Measurements from ENCODE around the gene AGPAT2. TPM values are rescaled to one million over a fixed set of nuclear protein-coding genes. Genes with fewer than 3 reads are reported as not detected.
A peak's percentile ranks its signal among the peaks of the same experiment; 100 is the strongest.

The AGPAT2 gene
- total RNA-seq, 1 experiment from 2014 or later = 103 TPM

- Histone ChIP-seq H4K20me1 (ENCODE audit: low read length) (0 out of 2 replicates have a peak, but pooled peaks cover 5% of the 10 kb centered on the region), H3K27me3 (ENCODE audit: low read length) (no peaks in the 10 kb centered on the region), H3K27ac (ENCODE audit: low read length) (no peak overlapping the region), H3K4me3 (ENCODE audit: low read length) (no peak overlapping the region), H3K36me3 (ENCODE audit: low read depth, low read length) (no peaks in the 10 kb centered on the region), H2AFZ (ENCODE audit: low read length) (no peak overlapping the region), H3K9me3 (ENCODE audit: low read length) (no peaks in the 10 kb centered on the region), H3K4me1 (ENCODE audit: insufficient read depth, low read length) (peaks cover 27% of the 10 kb centered on the region), H3K9me2 (replicated peaks; ENCODE audit: low read length) (no peaks in the 10 kb centered on the region), H3K4me2 (ENCODE audit: low read length) (peak overlapping the region; percentile 86), H3F3A (ENCODE audit: low read length, unreplicated experiment) (no peaks in the 10 kb centered on the region), H3K79me2 (ENCODE audit: low read length) (peaks cover 28% of the 10 kb centered on the region), H3K9ac (ENCODE audit: low read length) (no peak overlapping the region)
- ATAC-seq = no peak
- DNase-seq = no peak
- intact Hi-C loops (cut with micrococcal nuclease) = no loop called here
- TF ChIP-seq, protein P1, sequence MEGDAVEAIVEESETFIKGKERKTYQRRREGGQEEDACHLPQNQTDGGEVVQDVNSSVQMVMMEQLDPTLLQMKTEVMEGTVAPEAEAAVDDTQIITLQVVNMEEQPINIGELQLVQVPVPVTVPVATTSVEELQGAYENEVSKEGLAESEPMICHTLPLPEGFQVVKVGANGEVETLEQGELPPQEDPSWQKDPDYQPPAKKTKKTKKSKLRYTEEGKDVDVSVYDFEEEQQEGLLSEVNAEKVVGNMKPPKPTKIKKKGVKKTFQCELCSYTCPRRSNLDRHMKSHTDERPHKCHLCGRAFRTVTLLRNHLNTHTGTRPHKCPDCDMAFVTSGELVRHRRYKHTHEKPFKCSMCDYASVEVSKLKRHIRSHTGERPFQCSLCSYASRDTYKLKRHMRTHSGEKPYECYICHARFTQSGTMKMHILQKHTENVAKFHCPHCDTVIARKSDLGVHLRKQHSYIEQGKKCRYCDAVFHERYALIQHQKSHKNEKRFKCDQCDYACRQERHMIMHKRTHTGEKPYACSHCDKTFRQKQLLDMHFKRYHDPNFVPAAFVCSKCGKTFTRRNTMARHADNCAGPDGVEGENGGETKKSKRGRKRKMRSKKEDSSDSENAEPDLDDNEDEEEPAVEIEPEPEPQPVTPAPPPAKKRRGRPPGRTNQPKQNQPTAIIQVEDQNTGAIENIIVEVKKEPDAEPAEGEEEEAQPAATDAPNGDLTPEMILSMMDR (conservative IDR thresholded peaks at IDR 0.05; ENCODE audit: low read depth, low read length) = no peak
- TF ChIP-seq EZH2phosphoT487 (IDR thresholded peaks at IDR 0.05; ENCODE audit: borderline replicate concordance, low read length) (no peak), EZH2 (IDR thresholded peaks at IDR 0.05; ENCODE audit: low read length, unreplicated experiment) (no peak)
- ChIA-PET POLR2A (ENCODE audit: unreplicated experiment) (no interaction called here), CTCF (no interaction called here)
- BruUV-seq (replicated peaks) = TSS peak; percentile 56
Observed at GRCh38 chr9:136688274-136689107, 1.2 kb upstream of the AGPAT2 start.

DNA sequence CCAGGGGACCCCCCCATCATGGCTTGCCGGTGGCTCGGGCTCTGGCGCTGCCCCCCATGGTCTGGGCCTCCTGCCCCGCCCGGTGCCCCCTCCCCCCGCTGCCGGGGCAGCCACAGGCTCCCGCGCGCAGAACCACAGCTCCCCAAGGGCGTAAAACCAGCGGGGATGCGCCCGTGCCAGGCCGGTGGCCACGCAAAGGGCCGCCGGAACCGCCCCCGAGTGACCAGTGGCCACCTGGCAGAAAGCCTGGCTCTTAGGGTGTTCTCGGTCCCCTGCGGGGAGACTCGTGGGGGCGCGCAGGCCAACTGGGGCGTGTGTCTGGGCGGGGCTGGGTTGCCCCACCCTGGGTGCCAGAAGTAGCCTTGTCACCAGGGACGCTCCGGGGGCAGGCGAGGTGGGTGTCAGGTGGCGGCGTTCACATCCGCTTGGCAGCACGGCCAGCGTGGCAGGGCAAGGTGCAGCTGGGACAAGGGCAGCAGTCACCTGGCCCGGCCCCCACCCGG lies 515 bp upstream of the AGPAT2 start:
- peak overlapping the region; percentile 72 for H2AFZ ChIP-seq (ENCODE audit: low read length)
- no peak overlapping the region for H3K27ac ChIP-seq (ENCODE audit: low read length)
- no peaks in the 10 kb centered on the region for H3F3A ChIP-seq (ENCODE audit: low read length, unreplicated experiment)

More for the DNA sequence above, 515 bp upstream of the AGPAT2 start:
- no TSS peak for BruUV-seq (replicated peaks)
- peaks cover 20% of the 10 kb centered on the region for H3K4me1 ChIP-seq (ENCODE audit: insufficient read depth, low read length)
- peak; percentile 27 for DNase-seq
- ATAC-seq = peak; percentile 39
- CTCF ChIA-PET = no interaction called here
- no peaks in the 10 kb centered on the region for H3K9me2 ChIP-seq (replicated peaks; ENCODE audit: low read length)
- intact Hi-C loops (cut with micrococcal nuclease) = no loop called here
- H3K4me3 ChIP-seq (ENCODE audit: low read length) = peak overlapping the region; percentile 65
- TF ChIP-seq EZH2phosphoT487 (IDR thresholded peaks at IDR 0.05; ENCODE audit: borderline replicate concordance, low read length) (no peak), EZH2 (IDR thresholded peaks at IDR 0.05; ENCODE audit: low read length, unreplicated experiment) (no peak)
- TF ChIP-seq, protein P1 (conservative IDR thresholded peaks at IDR 0.05; ENCODE audit: low read depth, low read length) = no peak
- H4K20me1 ChIP-seq (ENCODE audit: low read length) = 0 out of 2 replicates have a peak, but pooled peaks cover 5% of the 10 kb centered on the region
- no peaks in the 10 kb centered on the region for H3K36me3 ChIP-seq (ENCODE audit: low read depth, low read length)
- peak overlapping the region; percentile 86 for H3K4me2 ChIP-seq (ENCODE audit: low read length)
- peaks cover 28% of the 10 kb centered on the region for H3K79me2 ChIP-seq (ENCODE audit: low read length)
- H3K9me3 ChIP-seq (ENCODE audit: low read length) = no peaks in the 10 kb centered on the region
- H3K9ac ChIP-seq (ENCODE audit: low read length) = peak overlapping the region; percentile 54
- POLR2A ChIA-PET (ENCODE audit: unreplicated experiment) = no interaction called here
- no peaks in the 10 kb centered on the region for H3K27me3 ChIP-seq (ENCODE audit: low read length)
